Left hindlimb (tissue), 1 donor: ENCODE measurements around the gene B4GALT1.
"Not testable (repeated sequence)": the region's sequence is repeated elsewhere in the genome, so short reads cannot be mapped to it uniquely, and the experiment has no call there.

Experiments
- DNase-seq: peaks from one replicate; pipeline ENCODE4 v3.0.0-alpha.2; 2018

Gene B4GALT1

DNA sequence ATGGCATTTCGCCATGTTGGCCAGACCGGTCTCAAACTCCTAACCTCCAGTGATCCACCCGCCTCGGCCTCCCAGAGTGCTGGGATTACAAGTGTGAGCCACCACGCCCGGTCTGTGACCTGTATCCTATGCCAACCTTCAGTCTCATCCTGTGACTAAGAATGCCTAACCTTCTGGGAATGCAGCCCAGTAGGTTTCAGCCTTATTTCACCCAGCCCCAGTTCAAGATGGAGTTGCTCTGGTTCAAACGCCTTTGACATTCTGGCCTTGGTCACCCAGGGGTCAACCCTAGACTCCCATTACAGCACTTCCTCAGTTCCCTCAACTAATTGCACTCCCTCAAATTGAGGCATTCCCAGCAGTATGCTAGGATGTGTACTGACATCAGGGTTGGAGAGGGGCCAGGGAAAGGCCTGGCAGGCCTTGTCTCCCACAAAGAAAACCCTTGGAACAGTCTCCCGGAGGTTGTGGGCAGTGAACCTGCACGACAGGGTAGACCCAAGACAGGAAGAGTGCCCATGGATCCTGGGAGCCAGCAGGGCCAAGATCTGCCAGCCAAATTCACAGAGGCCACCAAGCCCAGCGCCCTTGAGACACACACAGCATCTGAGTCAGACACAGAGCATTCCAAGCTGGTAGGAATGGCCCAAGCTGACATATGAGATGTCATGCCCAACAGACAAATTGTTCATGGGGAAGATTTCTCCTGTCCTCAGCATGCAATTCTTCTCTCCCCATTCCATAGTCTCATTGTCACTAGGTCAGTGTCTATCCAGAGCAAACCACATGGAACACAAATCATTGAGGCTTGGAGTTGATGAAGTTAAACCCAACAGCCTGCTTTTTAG, 65.8 kb downstream of the B4GALT1 start:
- no peak for DNase-seq

DNA sequence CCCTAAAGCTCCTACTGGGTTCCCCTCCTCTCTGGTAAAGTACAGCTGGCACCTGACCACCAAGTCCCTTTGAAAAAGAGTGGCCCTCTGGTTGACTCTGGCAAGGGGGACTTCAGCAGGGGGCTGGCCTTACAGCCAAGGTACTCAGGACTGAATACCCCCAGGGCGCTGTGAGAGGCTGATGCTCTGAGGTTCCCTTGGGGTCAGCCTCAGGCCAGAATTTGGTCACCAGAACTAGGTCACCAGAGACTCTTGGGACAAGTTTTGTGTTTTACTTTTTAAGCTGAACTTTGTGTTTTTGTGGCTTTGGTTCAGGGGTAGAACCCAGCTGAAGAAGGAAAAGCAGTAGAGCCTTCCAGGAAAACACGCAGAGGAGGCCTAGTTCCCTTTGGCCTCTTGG, 67.4 kb downstream of the B4GALT1 start:
- no peak for DNase-seq

DNA sequence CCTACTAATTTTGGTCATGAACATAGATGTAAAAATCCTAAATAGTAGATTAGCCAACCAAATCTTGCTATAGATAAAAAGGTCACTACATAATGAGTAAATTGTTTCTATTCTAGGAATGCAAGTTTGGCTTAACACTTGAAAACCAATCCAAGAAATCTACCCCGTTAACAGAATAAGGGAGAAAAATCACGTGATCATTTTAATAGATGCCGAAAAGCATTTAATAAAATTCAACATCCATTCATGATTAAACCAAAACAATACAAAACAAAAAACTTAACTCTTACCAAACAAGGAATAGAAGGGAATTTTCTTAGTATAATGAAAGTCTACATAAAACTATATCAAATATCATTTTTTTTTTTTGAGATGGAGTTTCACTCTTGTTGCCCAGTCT, 69.9 kb downstream of the B4GALT1 start:
- DNase-seq, result no peak

DNA sequence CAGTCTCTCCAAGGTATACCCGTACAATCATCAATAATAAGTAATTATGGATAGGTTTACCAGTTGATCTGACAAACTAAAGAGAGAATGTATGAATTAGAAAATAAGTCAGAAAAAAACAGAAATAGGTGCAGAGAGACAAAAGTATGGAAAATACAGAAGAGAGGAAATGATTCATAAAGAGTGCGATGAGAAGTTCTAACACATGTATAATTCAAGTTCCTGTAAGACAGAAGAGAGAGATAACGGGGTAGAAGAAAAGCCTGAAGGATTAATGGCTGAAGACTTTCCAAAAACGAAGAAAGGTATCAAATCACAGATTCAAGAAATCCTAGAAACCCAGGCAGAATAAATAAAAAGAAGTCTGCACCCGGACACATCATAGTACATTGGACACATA, 74.5 kb downstream of the B4GALT1 start:
- no peak for DNase-seq

DNA sequence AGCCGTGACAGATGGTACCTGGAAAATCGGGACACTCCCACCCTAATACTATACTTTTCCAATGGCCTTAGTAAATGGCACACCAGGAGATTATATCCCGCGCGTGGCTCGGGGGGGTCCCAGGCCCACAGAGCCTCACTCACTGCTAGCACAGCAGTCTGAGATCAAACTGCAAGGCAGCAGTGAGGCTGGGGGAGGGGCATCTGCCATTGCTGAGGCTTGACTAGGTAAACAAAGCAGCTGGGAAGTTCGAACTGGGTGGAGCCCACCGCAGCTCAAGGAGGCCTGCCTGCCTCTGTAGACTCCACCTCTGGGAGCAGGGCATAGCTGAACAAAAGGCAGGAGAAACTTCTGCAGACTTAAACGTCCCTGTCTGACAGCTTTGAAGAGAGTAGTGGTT, 81.5 kb downstream of the B4GALT1 start:
- not testable (repeated sequence) for DNase-seq

DNA sequence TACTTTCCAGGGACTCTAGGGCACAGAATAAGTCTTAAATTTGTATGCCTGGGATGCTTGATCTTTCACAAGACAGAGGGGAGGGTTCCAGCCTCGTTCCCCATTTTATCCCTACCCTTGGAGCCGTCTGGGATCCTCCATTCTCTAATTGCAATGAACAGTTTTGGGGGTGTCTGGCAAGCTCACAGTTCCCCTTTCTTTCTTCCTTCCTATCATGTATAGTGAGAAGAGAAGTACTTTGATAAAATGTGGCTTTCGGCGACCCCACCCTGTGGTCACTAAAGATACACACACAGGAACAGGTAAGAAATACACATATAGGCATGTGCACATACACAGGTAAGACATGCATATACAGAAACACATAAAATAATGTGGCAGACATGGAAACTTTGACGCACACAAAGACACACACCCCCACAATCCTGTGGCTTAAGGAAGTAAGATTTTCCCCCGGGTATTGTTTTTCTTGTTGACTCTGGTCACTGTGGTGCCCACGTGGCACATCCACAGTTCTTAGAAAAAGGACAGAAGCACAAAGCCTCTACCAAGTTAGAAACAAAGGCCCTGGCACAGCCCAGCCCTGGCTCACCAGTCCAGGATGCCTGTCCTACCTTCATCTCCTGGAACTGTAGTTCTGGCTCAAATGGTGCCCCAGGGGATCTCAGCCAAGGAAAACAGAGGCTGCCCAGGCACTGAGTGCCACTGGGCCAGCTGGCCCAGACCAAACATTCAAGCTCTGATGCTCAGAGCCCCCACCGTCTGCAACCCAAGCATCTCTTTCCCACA, 84.4 kb downstream of the B4GALT1 start:
- no peak for DNase-seq

DNA sequence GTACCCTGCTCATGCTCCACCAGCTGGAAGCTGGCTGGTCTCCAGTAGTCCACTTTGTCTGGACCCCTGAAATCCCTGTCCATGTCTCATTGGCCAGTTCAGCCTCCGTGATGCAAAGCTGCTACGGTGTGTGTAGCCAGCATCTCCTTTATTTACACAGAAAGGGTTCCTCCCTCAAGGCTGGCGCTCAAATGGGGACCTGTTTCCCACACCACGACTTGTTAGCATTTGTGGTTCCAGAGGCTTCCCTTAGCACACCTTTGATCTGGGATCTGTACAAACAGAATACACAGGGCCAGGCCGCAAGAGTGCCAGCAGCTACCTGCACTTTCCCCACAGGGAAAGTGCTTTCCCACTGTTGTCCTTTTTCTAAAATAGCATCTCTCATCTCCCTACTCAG, 85.0 kb downstream of the B4GALT1 start:
- no peak for DNase-seq

DNA sequence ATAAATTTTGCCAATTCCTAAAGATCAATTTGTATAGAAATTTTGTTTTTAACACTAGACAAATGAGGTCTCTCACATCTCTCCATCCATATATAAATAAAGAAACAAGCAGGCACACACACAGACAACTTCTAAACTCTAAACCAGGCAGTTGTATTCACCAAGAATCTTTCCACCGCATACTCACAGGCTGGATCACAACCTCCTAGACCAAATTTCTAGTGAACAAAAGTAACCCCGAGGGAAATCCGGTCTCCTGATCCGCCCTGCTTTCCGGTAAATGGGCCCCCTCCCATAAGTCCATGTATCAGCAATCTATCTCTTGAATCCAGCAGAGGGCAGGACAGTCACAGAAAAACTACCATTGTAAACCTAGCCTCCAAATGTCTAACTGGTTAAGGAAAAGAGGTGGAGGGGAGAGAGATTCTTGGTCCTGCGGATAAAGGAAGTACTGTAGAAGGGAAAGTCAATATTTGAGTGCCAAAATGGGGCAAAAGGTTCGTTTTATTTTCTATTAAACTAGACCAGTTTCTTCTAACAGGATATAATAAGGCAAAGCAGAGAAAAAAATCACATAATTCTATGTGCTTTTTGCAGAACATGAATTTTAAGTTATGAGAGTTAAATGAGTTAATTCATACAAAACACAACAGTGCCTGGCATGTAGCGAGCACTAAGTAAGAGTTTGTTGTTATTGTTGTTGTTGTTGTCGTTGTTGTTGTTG, 85.8 kb downstream of the B4GALT1 start:
- DNase-seq, result peak; percentile 81

DNA sequence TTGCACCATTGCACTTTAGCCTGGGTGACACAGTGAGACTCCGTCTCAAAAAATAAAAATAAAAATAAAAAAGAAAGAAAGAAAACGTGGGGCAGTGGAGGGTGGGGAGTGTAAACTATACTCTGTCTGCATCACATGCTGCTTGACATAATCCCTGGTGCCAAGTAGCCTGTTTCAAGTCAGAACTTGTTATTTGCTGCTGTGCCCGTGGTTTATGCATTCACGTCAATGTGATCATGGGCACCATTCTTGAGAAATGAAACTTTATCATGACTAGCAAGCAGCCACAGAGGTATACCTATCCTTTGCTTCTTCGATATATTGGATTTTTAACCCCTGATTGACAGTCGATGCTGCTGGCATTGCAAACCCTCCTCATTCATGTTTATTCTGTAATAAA, 86.6 kb downstream of the B4GALT1 start:
- DNase-seq, result no peak

DNA sequence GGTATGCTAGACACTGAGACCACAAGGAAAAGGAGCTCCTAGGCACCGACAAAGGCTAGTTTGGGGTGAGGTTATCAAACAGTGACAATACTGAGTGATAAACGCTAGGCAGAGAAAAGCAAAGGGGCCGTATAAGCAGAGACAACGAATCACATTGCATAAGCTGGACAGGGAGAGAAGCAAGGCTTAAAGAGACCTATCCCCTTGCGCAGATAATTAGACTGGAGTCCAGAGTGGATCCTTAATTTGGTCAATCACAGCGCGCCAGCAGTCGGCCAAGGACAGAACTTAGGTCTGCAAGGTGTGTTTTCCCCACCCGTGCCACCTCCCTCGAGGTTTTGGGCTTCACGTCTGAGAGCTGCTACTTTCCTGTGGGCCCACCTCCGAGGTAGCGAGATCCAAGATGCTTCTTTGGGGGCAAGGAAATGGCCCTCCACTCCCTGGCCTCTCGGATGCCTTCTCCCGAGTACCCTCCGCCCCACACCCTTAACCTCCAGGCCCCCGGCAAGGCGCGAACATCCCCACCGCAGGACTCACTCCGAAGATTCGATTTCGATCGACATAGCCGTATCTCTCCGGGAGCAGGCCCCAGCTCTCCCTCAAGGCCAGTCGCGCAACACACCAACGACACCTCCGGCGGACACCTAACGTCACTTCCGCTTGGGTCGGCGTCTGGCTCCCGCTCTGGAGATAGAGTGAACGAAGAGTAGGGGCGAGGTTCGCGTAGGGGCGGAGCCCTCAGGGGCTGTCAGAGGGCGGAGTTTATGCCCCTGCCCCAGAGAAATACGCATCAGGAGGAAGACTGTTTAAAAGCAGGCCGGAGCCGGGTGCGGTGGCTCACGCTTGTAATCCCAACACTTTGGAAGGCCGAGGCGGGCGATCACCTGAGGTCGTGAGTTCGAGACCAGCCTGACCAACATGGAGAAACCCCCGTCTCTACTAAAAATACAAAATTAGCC, 90.8 kb downstream of the B4GALT1 start, which contains the start of gene SMU1:
TSS of gene SMU1 (minus strand) at position 629 of the 959 bp plus-strand sequence. CDS start at position 563, 66 bp downstream.
- peak; percentile 98 for DNase-seq

DNA sequence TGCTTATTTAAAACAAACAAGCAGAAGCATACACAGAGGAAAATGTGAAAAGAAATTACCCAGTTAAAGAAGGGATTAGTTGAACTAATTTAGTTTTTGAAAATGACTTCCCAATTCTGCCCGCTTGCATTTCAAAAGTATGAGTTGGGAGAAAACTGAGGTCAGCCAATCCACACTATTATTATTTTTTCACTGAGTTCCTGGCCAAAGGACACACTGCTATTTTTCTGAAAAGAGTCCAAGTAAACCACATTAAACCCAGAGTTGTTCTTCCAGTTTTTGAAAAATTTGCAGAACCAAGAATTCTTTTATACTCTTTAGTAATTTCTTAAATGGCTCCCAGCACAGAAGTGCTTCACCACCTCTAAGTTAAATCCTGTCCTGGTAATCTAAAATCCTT, 98.1 kb downstream of the B4GALT1 start:
- no peak for DNase-seq

DNA sequence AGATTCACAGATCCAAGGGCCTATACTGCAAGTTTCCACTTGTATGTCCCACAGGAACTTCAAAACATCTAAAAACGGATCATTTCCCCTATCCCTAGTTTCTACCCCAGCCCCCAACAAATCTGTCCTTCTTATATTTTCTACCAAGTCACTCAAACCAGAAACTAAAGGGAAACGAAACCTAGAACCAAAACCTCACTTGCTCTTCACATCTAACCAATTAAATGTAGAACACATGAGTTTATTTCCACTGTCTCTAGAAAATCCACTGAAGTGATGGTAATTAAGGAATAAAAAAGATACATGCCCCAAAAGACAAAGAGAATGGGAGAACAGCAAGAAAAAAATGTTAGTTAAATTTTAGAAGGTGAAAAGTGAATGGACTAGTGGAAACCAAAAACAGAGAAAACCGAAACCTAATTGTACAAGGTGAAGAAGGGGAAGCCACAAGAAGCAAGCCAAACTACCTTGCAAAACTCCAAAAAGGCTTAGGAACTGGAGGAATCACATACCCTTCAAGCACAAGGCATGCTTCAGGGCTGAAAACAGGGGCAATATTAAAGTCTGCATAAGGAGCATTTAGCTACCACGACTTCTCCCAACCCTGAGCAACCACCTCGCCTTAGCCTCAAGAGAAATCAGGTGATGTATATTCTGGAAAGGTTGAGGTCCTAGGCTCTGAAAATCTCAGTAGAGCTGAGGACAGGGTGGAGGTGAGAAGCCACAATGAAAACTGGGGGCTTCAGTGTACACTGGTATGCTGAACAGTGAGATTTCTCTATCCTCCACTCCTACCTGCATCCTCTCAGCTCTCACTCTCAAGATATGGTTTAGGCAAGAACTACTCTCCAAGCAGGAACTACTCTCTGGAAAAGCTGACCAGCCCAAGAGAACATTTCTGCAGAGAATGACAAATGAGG, 101.7 kb downstream of the B4GALT1 start:
- no peak for DNase-seq
